ENCODE results near the gene ZBP1.

The ZBP1 gene

GRCh38 chr20:57617079-57617795, 3.0 kb downstream of the ZBP1 start:
- DNase-seq = no peak

DNA sequence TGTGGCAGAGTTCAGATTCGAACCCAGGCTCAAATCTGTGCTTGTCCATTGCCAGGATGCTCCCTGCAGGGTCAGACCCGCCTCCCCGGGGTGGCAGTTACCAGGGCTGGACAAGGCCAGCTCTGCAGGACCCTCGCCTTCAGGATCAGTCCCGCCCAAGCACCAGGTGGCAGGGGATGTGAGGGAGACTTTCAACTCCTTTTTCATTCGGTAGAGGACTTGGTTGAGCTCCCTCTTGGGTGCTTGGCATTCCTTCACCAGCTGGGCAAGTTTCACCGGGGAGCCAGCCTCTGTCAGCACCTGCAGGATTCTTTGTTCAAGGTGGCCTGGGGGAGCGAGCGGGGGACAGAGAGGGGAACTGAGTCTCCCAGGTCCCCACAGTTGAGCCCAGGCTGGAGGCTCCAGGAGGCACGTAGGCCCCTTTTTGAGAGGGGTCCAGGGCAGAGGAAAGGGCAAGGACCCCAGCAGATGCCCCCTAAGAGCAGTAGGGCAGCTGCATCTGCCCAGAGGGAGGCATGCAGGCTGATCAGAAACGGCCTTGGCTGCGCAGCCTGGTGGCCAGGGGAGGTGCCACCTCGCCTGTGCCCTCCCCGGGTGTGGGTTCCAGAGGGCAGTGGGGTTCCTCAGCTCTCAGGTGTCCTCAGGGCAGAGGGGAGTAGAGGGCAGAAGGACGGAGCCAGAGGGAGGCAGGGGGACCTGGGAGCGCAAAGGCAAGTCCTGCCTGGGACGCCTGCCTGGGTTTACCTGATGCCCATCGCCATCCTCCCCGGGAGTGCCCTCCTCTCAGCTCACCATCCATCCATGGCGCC, 3.9 kb downstream of the ZBP1 start:
- DNase-seq = no peak

- no peak for DNase-seq
Measured at GRCh38 chr20:57615445-57615811, 4.8 kb downstream of the ZBP1 start.

GRCh38 chr20:57614490-57615444, 5.5 kb downstream of the ZBP1 start:
- no peak for DNase-seq

DNA sequence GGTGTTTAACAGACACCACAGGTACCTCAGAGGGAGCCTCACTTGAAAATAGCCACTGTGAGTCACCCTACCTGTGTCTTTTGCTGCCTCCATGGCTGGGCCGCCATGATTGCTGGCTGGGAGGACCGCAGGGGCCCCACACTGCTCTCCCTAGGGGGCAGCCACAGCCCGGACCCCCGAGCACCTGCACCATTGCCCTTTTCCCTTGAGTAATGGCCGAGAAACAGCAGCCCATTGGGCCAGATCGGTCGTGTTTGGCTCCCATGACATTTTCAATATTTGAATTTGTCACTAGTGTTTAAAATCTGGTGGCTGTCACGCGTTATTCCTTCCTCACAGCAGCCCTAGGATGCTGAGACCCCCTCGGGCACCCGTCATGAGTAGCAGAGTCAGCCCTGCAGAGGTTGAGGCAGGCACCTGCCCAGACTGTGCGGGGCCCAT, 6.7 kb downstream of the ZBP1 start:
- no peak for DNase-seq

DNA sequence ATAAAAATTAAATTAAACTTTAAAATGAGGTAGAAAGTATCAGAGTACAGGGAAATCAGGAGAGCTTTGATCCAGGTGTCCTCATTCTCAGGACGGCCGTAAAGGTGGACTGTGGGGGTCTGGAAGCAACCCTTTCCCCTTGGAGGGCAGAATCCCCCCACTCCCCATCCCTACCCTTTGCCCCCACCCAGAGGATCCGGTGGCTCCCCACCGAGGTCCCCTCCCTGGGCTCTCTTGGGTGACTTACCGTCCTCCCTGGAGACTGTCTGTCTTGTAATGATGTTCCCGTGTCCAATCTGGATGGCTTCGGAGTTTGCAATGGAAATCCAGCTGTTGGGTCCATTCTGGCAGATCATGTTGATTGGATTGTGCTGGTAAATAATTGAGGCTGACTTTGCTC, 7.3 kb downstream of the ZBP1 start:
- no peak for DNase-seq

DNA sequence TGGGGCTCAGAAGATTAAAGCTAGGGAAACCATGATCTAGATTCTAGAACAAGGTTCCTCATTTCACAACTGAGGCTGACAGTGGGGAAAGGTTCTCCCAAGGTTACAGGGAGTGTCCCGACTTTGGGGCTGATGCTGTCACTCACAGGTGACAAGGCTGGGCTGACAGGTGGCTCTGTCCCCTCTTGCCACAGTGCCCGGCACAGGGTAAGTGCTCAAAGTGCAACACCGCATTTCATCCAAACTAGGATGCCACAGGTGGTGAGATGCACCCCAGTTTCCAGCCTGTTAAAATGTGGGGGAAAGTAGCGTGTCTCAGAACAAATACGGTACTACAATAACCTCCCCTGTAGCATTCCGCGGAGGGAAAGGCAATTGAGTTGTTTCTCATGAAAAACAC, 7.8 kb downstream of the ZBP1 start:
- no peak for DNase-seq

GRCh38 chr20:57611586-57612311, 8.5 kb downstream of the ZBP1 start:
- DNase-seq = no peak

- DNase-seq = no peak
Measured at GRCh38 chr20:57610261-57610952, 9.8 kb downstream of the ZBP1 start.

DNA sequence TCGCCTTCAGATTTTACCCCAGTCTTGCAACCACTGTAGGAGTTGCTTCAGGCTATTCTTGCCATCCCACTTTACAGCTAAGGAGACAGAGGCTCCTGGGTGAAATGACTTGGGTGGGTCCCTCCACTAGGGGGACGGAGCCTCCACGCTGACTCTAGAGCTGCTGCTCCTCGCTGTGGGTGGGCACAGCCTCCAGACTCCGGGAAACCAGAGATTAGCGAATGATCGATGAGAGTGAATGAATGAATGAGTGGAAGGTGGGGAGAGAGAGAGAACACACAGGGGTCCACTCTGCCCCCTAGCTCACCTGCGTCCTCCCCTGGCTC, 10.4 kb downstream of the ZBP1 start:
- no peak for DNase-seq

DNA sequence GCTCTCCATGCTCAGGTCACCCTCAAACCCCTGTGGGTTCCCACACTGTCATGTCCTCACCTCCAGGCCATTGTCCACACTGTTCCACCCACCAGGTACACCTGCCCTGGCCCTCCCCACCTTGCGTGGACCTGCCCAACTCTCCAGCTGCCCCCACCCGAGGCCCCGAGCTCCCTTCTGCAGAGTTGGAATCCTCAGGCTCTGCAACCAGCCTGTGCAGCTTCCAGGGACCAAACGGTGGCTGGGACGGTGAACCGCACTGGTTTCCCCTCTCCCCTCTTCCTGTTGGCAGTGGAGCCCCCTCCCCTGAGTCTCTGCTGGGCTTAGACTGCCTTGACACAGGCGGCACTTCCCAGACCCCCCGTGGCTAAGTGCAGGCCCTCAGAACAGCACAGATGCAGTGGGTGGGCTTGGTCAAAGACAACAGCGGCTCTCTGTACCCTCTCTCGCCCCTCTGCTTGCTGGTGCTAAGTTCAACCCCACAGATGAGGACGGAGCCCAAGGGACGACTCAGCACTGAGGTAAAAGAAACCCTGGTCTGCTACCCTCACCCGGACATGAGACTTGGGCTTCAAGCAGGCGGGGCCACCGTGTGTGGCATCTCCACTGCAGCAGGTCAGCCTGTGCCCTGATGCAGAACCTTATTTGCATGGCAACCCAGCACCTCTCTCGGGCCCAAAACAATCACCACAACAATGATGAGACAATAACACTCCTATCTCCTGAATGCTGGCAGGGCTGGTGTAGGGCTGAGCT, 11.0 kb downstream of the ZBP1 start:
- no peak for DNase-seq

DNA sequence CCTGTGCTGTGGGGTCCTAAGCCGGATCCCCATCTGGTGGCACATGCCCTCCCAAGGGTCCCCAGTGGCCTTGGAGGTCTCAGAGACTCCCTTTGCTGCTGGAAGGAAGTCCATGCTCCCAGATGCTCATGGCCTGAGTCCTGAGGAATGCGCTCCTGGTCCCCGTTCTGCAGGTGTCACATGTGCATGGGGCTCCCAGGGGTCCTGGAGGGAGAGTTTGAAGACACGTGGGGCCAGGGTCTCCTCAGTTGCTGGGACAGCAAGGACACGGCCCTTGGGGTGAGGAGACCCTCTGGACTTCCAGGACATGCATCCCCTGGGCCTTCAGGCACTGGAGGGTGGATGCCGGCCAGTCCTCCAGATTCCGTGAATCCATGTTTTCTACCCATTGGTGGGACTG, 11.7 kb downstream of the ZBP1 start:
- DNase-seq = no peak

- DNase-seq = no peak
Measured at GRCh38 chr20:57605878-57606277, 14.3 kb downstream of the ZBP1 start.

DNA sequence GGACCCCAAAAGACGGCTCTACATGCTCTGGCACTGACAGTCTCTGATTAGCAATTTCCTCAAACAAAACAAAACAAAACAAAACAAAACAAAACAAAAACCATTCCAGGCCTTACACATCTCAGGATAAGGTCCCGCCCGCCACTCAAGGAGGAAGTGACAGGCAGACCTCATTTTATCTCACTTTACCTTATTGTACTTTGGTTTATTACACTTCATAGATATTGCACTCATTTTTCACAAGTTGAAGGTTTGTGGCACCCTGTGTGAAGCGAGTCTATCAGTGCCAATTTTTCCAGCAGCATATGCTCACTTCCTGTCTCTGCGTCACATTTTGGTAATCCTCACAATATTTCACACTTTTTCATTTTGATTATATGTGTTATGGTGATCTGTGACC, 15.2 kb downstream of the ZBP1 start:
- no peak for DNase-seq

DNA sequence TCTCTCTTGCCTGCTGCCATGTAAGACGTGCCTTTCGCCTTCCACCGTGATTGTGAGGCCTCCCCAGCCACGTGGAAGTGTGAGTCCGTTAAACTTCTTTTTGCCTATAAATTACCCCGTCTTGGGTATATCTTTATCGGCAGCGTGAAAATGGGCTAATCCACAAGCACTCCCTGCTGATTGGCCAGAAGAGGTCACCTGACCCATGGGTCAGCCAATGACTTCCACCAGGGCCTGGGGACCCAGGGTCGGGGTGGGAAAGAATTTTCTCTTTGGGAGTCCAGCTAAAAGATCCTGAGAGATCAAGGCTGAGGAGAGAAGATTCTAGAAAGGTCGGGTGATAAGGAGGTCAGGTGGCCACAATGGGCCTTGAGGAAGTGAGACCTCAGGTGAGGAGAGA, 17.1 kb downstream of the ZBP1 start:
- DNase-seq = no peak

GRCh38 chr20:57601737-57602136, 18.5 kb downstream of the ZBP1 start:
- DNase-seq = no peak

- DNase-seq = no peak
Measured at GRCh38 chr20:57601211-57601570, 19.0 kb downstream of the ZBP1 start.

GRCh38 chr20:57600320-57601210, 19.7 kb downstream of the ZBP1 start:
- DNase-seq = no peak

GRCh38 chr20:57598491-57598890, 21.7 kb downstream of the ZBP1 start:
- DNase-seq = no peak

DNA sequence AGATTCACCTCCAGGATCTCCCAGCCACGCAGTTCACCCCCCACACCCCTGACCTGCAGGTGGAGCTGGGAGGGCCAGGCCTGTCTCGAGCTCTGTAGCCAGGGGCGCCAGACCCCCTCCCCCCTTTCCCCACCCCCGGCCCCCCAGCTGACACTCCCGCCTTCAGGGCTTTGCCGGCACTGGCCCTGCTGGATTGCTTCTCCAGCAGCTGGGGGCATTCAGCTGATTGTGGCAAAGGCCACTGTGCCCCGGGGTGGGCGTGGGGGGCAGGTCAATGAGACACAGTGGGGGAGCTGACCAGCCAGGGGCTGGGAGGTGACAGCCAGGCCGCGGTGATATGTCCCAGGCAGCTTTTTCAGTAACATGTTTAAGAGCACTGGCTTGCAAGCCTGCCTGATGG, 22.2 kb downstream of the ZBP1 start:
- DNase-seq = no peak
